ENCODE data around the gene PTPRD.

DNA sequence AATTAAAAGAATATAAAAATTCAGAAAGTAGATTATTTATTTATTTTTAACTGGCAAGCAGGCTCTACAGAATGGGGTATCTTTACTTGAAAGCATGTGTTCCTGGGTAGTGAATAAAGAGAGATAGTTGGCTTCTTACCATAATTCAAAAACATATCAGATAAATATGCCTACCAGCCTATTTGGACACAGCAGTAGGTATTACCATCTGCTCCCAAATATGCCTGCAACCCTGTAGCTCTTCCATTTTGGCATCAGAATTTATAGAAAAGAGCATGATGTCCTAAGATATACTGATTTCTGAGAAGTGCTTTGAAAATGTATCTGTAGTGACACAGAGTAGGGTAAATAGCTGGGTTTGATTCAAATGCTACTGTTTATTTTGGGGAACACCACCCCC is 1512.7 kb downstream of the PTPRD start:
- TF ChIP-seq SUZ12 (IDR thresholded peaks at IDR 0.05; ENCODE audit: extremely low read depth, insufficient read depth, insufficient read length) (no peak), YY1 (IDR thresholded peaks at IDR 0.05; ENCODE audit: insufficient read depth, insufficient read length) (no peak), ZNF274 (IDR thresholded peaks at IDR 0.05; ENCODE audit: low read depth, low read length) (no peak)
